ENCODE results near the gene NDC1. TPM values are rescaled to one million over a fixed set of nuclear protein-coding genes. Genes with fewer than 3 reads are reported as not detected.
A peak's percentile ranks its signal among the peaks of the same experiment; 100 is the strongest.
"Not testable (repeated sequence)": the region's sequence is repeated elsewhere in the genome, so short reads cannot be mapped to it uniquely, and the experiment has no call there.

NDC1 gene
- total RNA-seq, result 10.7 and 15.6 TPM in 2 replicates

- peak; percentile 90 for DNase-seq (ENCODE audit: extremely low read depth, low read depth, low spot score)
These were observed at the start of gene NDC1 for GRCh38 chr1:53837924-53838653. NDC1 (minus strand) TSS chr1:53838296; CDS start chr1:53838261, 35 bp downstream.

DNA sequence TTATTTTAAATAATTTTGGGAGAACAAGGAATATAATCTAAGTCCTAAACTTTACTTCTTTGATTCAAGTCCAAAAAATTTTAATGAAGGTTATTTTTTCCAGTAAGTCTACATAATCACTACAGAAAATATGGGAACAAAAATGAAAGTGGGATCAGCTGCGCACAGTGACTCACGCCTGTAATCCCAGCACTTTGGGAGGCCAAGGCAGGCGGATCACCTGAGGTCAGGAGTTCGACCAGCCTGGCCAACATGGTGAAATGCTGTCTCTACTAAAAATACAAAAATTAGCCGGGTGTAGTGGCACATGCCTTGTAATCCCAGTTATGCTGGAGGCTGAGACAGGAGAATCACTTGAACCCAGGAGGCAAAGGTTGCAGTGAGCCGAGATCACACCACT, 45.5 kb upstream of the NDC1 start:
- DNase-seq (ENCODE audit: extremely low read depth, low read depth, low spot score), result not testable (repeated sequence)

DNA sequence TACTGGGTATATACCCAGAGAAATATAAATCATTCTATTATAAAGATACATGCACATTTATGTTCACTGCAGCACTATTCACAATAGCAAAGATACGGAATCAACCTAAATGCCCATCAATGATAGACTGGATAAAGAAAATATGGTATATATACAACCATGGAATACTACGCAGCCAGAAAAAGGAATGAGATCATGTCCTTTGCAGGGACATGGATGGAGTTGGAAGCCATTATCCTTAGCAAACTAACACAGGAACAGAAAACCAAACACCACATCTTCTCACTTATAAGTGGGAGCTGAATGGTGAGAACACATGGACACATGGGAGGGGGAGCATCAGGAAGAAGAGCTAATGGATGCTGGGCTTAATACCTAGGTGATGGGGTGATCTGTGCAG, 43.8 kb upstream of the NDC1 start:
- DNase-seq (ENCODE audit: extremely low read depth, low read depth, low spot score), result not testable (repeated sequence)

GRCh38 chr1:53878492-53879105, 40.5 kb upstream of the NDC1 start:
- DNase-seq (ENCODE audit: extremely low read depth, low read depth, low spot score), result no peak

DNA sequence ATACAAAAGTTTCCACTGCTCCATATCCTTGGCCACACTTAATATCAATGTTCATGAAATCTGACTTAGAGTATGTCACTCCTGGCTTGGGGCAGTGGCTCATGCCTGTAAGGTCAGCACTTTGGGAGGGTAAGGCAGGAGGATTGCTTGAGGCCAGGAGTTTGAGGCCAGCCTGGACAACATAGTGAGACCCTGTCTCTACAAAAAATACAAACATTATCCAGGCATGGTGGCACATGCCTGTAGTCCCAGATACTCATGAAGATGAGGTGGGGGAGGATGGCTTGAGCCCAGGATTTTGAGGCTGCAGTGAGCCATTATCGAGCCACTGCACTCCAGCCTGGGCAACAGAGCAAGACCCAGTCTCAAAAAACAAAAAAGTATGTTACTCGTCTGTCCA, 37.1 kb upstream of the NDC1 start:
- DNase-seq (ENCODE audit: extremely low read depth, low read depth, low spot score), result not testable (repeated sequence)

DNA sequence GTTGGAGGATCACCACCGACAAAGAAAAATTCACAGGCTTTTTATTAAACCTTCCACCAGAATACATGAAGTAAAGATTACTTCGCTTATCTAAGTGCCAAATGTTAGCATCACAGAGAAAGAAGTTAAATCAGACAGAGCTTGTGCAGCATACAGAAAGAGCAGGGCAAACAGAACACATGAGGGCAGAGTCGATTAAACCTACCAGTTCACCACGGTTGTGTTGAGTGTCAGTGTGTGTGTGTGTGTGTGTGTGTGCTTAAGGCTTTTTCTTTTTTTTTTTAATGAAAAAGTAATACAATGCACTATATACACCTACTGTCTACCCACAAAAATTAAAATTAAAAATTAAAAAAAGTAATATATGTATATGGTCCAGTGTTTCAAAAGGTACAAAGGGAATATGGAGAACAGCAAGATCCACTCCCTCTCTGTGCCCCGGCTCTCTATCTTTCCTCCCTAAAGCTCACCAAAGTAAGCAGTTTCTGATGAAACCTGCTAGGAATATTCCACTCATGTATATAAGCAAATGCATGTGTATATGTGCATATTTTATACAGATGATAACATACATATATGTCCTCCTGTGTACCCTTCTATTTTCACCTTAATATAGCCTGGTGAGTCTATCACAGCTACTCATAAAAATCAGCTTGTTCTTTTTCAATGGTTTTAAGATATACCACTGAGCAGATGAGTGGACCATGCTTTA, 33.8 kb upstream of the NDC1 start:
- no peak for DNase-seq (ENCODE audit: extremely low read depth, low read depth, low spot score)

- DNase-seq (ENCODE audit: extremely low read depth, low read depth, low spot score), result no peak
These were observed 33.1 kb upstream of the NDC1 start for GRCh38 chr1:53871221-53871620.

- DNase-seq (ENCODE audit: extremely low read depth, low read depth, low spot score), result no peak
These were observed 31.5 kb upstream of the NDC1 start for GRCh38 chr1:53869454-53870117.

GRCh38 chr1:53868565-53868964, 30.5 kb upstream of the NDC1 start:
- DNase-seq (ENCODE audit: extremely low read depth, low read depth, low spot score), result no peak

DNA sequence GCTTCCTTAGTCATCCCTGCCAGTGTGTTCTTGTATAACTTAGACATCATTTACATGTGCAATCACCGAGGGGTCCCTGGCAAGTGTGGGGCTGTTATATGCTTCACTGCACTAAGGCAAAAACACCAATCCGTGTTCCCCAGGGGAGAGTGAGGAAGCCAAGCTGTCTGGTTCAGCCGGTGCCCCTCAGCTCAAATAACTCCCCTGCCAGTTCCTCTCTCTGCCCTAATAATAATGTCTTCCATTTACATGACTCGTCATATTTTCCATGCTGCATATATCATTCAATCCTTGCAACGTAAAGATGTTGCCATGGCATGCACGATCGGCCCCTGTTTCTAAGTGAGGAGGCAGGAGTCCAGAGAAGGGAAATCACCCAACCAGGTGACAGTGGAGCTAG, 24.4 kb upstream of the NDC1 start:
- DNase-seq (ENCODE audit: extremely low read depth, low read depth, low spot score), result no peak

DNA sequence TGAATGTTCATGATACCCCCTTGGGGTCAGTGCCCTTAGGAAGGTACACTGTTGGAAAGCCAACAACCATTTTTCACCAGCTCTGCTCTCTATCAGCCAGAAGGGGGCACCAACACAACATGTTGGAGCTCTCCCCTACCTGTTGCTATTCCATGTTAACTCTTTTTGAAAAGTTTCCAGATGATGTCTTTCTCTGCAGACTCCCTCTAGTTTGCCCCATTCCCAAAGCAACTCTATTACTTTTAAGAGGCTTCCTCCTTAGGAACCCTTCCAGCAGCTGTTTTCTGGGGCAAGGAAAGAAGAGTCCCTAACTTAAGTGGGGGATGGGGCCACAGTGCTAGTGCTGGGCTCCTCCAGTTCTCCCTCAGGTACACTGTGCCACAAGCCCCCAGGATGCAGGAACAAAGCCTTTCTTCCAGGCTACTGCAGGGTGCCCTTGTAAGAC, 22.9 kb upstream of the NDC1 start:
- DNase-seq (ENCODE audit: extremely low read depth, low read depth, low spot score), result no peak

GRCh38 chr1:53851571-53852285, 13.6 kb upstream of the NDC1 start:
- DNase-seq (ENCODE audit: extremely low read depth, low read depth, low spot score), result no peak

DNA sequence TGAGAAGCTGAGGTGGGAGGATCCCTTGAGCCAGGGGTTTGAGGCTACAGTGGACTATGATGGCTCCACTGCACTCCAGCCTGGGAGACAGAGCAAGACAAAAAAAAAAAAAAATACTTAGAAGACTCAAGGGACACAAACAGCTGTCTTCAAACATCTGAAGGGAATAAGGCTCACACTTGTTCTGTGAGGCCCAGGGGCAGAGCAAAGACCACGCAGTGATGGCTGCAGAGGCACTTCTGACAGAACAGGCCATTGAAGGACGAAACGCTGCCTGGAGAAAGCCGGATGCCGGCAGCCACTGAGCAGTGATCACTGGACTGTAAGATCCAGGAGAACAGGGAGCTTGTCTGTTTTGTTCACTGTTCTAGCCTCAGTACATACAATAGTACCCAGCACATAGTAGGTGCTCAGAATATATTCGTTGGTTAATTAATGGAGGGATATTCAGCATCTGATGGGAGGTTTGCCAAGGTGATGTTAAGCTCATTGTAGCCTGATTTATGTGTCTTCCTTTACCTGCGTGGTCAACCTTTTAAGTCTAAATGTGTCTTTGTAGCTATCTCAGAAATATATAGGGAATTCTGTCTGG, 12.1 kb upstream of the NDC1 start:
- DNase-seq (ENCODE audit: extremely low read depth, low read depth, low spot score), result no peak

GRCh38 chr1:53847980-53848379, 9.9 kb upstream of the NDC1 start:
- no peak for DNase-seq (ENCODE audit: extremely low read depth, low read depth, low spot score)

GRCh38 chr1:53842347-53842746, 4.3 kb upstream of the NDC1 start:
- DNase-seq (ENCODE audit: extremely low read depth, low read depth, low spot score), result no peak

DNA sequence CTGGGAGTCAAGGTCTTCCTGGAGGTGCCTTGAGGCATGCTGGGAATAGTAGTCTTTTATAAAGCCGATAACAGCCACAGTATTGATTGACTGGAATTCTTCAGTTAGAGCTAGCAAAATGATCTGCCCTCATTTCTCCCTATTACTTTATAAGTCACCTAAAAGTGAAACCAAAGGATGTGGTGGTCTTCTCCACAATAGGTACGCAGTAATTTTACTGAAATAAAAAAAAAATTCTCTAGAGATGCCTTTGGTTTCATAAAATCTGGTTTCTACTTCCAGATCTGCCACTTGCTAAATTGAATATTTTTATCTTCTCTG, 518 bp upstream of the NDC1 start:
- DNase-seq (ENCODE audit: extremely low read depth, low read depth, low spot score), result no peak

DNA sequence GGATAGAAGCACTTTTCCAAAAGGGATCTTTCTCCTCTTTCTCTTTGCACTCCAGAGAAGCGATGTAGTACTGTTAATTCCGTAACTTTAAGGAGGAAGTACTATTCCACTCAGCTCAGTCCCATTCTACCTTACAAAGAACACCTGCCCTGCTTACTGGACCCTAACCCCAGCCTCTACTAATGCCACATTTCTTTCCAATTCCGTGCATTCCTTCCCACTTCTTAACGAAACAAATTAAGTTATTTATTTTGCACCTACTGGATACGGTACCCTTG, 511 bp downstream of the NDC1 start:
- no peak for DNase-seq (ENCODE audit: extremely low read depth, low read depth, low spot score)

- DNase-seq (ENCODE audit: extremely low read depth, low read depth, low spot score), result no peak
These were observed 2.6 kb downstream of the NDC1 start for GRCh38 chr1:53835491-53835890.

- DNase-seq (ENCODE audit: extremely low read depth, low read depth, low spot score), result no peak
These were observed 3.3 kb downstream of the NDC1 start for GRCh38 chr1:53834776-53835175.

DNA sequence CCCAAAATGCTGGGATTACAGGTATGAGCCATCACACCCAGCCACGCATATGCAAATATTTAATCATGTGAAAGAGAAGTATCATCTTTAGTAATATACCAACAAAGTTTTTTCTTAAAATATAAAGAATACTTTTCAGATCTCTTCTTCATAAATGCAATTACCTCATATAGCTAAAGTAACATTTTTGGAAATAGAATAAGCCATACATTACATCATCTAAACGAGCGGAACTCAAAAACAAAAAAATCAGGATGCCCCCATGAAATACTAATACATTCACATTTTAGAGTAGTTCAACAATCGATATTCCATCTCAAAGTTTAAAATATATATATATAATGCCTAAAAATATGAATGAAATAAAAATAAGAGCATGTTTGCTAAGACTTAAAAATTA, 4.7 kb downstream of the NDC1 start:
- no peak for DNase-seq (ENCODE audit: extremely low read depth, low read depth, low spot score)

DNA sequence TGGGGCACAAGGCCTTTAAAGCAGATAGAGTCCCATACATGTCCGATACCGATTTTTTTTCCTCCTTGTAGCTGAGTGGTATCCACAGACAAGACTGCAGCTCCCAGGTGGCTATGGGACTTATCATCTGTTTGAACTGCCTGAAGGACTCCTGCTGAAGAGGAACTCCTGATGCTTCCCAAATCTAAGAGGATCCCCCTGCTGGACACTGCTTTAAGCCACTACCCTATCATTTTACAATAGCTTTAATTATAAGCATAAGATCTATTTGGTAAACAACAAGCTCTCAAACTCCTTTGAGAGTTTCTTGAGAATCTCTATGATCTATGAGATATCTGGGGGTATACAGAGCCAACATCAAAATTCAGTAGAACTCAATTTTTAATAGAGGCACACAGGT, 11.7 kb downstream of the NDC1 start:
- no peak for DNase-seq (ENCODE audit: extremely low read depth, low read depth, low spot score)

Measured in glomerular endothelial cell (primary cell).